Measurements from ENCODE around the gene SLC4A2.
A peak's percentile ranks its signal among the peaks of the same experiment; 100 is the strongest.

Gene SLC4A2

DNA sequence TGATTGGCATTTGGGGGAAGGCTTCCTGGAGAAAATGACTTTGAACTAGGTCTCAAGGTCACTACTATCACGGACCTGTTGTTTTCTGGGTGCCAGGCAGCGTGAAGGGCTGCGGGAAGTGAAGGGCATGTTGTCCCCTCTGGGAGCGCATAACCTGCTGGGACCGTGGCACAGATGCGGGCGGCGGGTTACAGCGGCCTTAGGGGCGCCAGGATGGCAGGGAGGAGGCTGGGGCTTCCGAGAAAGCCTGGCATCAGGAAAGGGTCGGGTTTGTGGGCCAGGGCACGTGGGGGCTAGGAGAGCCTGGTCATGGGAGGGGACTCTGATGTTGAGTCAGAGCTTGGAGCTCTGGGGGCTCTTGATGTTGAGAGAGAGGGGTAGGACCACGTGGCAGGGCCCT is 6.1 kb downstream of the SLC4A2 start:
- peak; percentile 87 for DNase-seq (ENCODE audit: low read depth)
- H3K4me3 ChIP-seq (ENCODE audit: low read length) = peak overlapping the region; percentile 28
- TF ChIP-seq CTCF (conservative IDR thresholded peaks at IDR 0.05; ENCODE audit: low read depth, low read length) = no peak

DNA sequence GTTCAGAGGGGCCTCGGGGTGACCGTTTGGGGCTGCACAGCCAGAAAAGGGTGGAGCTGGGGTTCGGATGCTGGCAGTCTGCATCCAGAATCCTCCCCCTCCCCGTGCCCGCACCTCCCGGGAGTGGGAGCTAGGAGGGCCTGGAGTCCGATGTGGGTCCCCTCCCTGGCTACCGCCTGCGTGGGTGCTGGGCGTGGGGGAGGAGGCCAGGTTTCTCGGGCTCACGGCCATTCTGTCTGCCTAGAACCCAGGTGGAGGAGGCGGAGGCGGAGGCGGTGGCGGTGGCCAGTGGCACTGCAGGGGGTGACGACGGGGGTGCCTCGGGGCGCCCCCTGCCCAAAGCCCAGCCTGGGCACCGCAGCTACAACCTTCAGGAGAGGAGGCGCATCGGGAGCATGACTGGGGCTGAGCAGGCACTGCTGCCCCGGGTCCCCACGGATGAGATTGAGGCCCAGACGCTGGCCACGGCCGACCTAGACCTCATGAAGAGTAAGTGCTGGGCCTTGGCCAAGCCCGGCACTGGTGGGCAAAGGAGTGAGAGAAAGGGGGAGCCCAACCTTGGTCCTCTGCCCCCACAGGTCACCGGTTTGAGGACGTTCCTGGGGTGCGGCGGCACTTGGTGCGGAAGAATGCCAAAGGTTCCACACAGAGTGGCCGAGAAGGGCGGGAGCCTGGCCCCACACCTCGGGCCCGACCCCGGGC is 7.0 kb downstream of the SLC4A2 start:
- H3K4me3 ChIP-seq (ENCODE audit: low read length) = no peak overlapping the region
- no peak for TF ChIP-seq CTCF (conservative IDR thresholded peaks at IDR 0.05; ENCODE audit: low read depth, low read length)
- no peak for DNase-seq (ENCODE audit: low read depth)

GRCh38 chr7:151068069-151068773 is 8.8 kb downstream of the SLC4A2 start:
- no peak for TF ChIP-seq CTCF (conservative IDR thresholded peaks at IDR 0.05; ENCODE audit: low read depth, low read length)
- DNase-seq (ENCODE audit: low read depth) = no peak
- no peak overlapping the region for H3K4me3 ChIP-seq (ENCODE audit: low read length)

DNA sequence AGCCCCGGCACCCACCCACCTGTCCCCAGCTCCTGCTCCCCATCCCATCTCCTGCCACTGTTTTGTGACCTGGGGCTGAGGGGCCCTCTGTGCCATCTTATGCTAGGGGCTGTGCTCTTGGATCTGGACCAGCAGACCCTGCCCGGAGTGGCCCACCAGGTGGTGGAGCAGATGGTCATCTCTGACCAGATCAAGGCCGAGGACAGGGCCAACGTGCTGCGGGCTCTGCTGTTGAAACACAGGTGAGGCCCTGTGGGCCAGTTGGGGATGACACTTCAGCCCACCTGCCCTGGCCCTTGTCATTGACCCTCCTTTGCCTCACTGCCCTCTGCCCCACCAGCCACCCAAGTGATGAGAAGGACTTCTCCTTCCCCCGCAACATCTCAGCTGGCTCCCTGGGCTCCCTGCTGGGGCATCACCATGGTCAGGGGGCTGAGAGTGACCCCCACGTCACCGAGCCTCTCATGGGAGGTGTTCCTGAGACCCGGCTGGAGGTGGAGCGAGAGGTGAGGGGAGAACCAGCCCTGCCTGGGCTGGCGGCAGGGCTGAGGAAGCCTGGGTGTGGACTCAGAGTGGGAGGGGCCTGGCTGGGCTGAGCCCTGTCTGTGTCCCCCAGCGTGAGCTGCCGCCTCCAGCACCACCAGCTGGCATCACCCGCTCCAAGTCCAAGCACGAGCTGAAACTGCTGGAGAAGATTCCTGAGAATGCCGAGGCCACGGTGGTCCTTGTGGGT is 10.6 kb downstream of the SLC4A2 start:
- no peak overlapping the region for H3K4me3 ChIP-seq (ENCODE audit: low read length)
- no peak for TF ChIP-seq CTCF (conservative IDR thresholded peaks at IDR 0.05; ENCODE audit: low read depth, low read length)
- DNase-seq (ENCODE audit: low read depth) = no peak

- TF ChIP-seq CTCF (conservative IDR thresholded peaks at IDR 0.05; ENCODE audit: low read depth, low read length) = no peak
- no peak overlapping the region for H3K4me3 ChIP-seq (ENCODE audit: low read length)
- no peak for DNase-seq (ENCODE audit: low read depth)
These were observed 11.2 kb downstream of the SLC4A2 start for GRCh38 chr7:151070574-151070960.

DNA sequence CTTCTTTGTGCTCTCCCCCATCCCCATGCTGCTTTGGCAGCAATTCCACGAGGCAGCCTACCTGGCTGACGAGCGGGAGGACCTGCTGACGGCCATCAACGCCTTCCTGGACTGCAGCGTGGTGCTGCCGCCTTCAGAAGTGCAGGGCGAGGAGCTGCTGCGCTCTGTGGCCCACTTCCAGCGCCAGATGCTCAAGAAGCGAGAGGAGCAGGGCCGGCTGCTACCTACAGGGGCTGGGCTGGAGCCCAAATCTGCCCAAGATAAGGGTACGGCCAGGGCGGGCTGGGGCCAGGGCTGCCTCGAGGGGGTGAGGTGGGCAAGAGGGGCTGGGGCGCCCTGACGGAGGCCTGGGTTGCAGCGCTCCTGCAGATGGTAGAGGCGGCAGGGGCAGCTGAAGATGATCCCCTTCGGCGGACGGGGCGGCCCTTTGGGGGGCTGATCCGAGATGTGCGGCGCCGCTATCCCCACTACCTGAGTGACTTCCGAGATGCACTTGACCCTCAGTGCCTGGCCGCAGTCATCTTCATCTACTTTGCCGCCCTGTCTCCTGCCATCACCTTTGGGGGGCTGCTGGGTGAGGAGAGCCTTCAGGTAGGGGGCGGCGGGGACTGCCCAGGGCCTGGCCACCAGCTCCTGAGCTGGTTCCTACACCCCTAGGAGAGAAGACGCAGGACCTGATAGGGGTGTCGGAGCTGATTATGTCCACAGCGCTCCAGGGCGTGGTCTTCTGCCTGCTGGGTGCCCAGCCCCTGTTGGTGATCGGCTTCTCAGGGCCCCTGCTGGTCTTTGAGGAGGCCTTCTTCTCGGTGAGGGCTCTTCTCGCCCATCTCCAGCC is 11.9 kb downstream of the SLC4A2 start:
- DNase-seq (ENCODE audit: low read depth) = no peak
- TF ChIP-seq CTCF (conservative IDR thresholded peaks at IDR 0.05; ENCODE audit: low read depth, low read length) = no peak
- no peak overlapping the region for H3K4me3 ChIP-seq (ENCODE audit: low read length)

Measured in retinal pigment epithelial cell (primary cell).